ENCODE results near the gene SIN3B.

The SIN3B gene

GRCh38 chr19:16853066-16853465 lies 23.9 kb downstream of the SIN3B start:
- no peak overlapping the region for H3K4me3 ChIP-seq (ENCODE audit: low read depth in 1 of 2, low read length in 2 of 2)
- peaks cover 59% of the 10 kb centered on the region for H3K36me3 ChIP-seq (ENCODE audit: insufficient read depth, low read length)
- H3K9me3 ChIP-seq (ENCODE audit: low read length), result no peaks in the 10 kb centered on the region
- no peaks in the 10 kb centered on the region for H3K4me1 ChIP-seq (ENCODE audit: insufficient read depth, low read length)
- H3K27ac ChIP-seq (ENCODE audit: low read depth, low read length), result no peak overlapping the region
- H3K9ac ChIP-seq (ENCODE audit: low read length), result no peak overlapping the region
- H3K27me3 ChIP-seq (ENCODE audit: control insufficient read depth in 1 of 2, insufficient read depth in 2 of 2, low read length in 2 of 2), result no peaks in the 10 kb centered on the region

- Histone ChIP-seq H3K4me1 (ENCODE audit: insufficient read depth, low read length) (no peaks in the 10 kb centered on the region), H3K36me3 (ENCODE audit: insufficient read depth, low read length) (peaks cover 53% of the 10 kb centered on the region), H3K9ac (ENCODE audit: low read length) (no peak overlapping the region), H3K9me3 (ENCODE audit: low read length) (no peaks in the 10 kb centered on the region), H3K4me3 (ENCODE audit: low read depth in 1 of 2, low read length in 2 of 2) (no peak overlapping the region), H3K27ac (ENCODE audit: low read depth, low read length) (no peak overlapping the region), H3K27me3 (ENCODE audit: control insufficient read depth in 1 of 2, insufficient read depth in 2 of 2, low read length in 2 of 2) (no peaks in the 10 kb centered on the region)
These were observed 26.9 kb downstream of the SIN3B start for GRCh38 chr19:16856091-16856490.

- Histone ChIP-seq H3K4me3 (ENCODE audit: low read depth in 1 of 2, low read length in 2 of 2) (no peak overlapping the region), H3K27me3 (ENCODE audit: control insufficient read depth in 1 of 2, insufficient read depth in 2 of 2, low read length in 2 of 2) (no peaks in the 10 kb centered on the region), H3K27ac (ENCODE audit: low read depth, low read length) (no peak overlapping the region), H3K9me3 (ENCODE audit: low read length) (no peaks in the 10 kb centered on the region), H3K4me1 (ENCODE audit: insufficient read depth, low read length) (no peaks in the 10 kb centered on the region), H3K9ac (ENCODE audit: low read length) (no peak overlapping the region), H3K36me3 (ENCODE audit: insufficient read depth, low read length) (peaks cover 44% of the 10 kb centered on the region)
These were observed 30.4 kb downstream of the SIN3B start for GRCh38 chr19:16859626-16860025.

GRCh38 chr19:16860118-16860517 lies 30.9 kb downstream of the SIN3B start:
- H3K4me1 ChIP-seq (ENCODE audit: insufficient read depth, low read length), result no peaks in the 10 kb centered on the region
- H3K9ac ChIP-seq (ENCODE audit: low read length), result no peak overlapping the region
- H3K27me3 ChIP-seq (ENCODE audit: control insufficient read depth in 1 of 2, insufficient read depth in 2 of 2, low read length in 2 of 2), result no peaks in the 10 kb centered on the region
- H3K36me3 ChIP-seq (ENCODE audit: insufficient read depth, low read length), result peaks cover 39% of the 10 kb centered on the region
- H3K4me3 ChIP-seq (ENCODE audit: low read depth in 1 of 2, low read length in 2 of 2), result no peak overlapping the region
- no peaks in the 10 kb centered on the region for H3K9me3 ChIP-seq (ENCODE audit: low read length)
- no peak overlapping the region for H3K27ac ChIP-seq (ENCODE audit: low read depth, low read length)

GRCh38 chr19:16861011-16861410 lies 31.8 kb downstream of the SIN3B start:
- H3K36me3 ChIP-seq (ENCODE audit: insufficient read depth, low read length), result peaks cover 43% of the 10 kb centered on the region
- no peaks in the 10 kb centered on the region for H3K9me3 ChIP-seq (ENCODE audit: low read length)
- H3K9ac ChIP-seq (ENCODE audit: low read length), result no peak overlapping the region
- H3K27ac ChIP-seq (ENCODE audit: low read depth, low read length), result no peak overlapping the region
- no peak overlapping the region for H3K4me3 ChIP-seq (ENCODE audit: low read depth in 1 of 2, low read length in 2 of 2)
- no peaks in the 10 kb centered on the region for H3K27me3 ChIP-seq (ENCODE audit: control insufficient read depth in 1 of 2, insufficient read depth in 2 of 2, low read length in 2 of 2)
- H3K4me1 ChIP-seq (ENCODE audit: insufficient read depth, low read length), result no peaks in the 10 kb centered on the region

- Histone ChIP-seq H3K27me3 (ENCODE audit: control insufficient read depth in 1 of 2, insufficient read depth in 2 of 2, low read length in 2 of 2) (no peaks in the 10 kb centered on the region), H3K9me3 (ENCODE audit: low read length) (no peaks in the 10 kb centered on the region), H3K27ac (ENCODE audit: low read depth, low read length) (no peak overlapping the region), H3K9ac (ENCODE audit: low read length) (no peak overlapping the region), H3K4me1 (ENCODE audit: insufficient read depth, low read length) (no peaks in the 10 kb centered on the region), H3K36me3 (ENCODE audit: insufficient read depth, low read length) (peaks cover 51% of the 10 kb centered on the region), H3K4me3 (ENCODE audit: low read depth in 1 of 2, low read length in 2 of 2) (no peak overlapping the region)
These were observed 32.6 kb downstream of the SIN3B start for GRCh38 chr19:16861834-16862233.

- no peak overlapping the region for H3K9ac ChIP-seq (ENCODE audit: low read length)
- H3K4me3 ChIP-seq (ENCODE audit: low read depth in 1 of 2, low read length in 2 of 2), result no peak overlapping the region
- H3K27ac ChIP-seq (ENCODE audit: low read depth, low read length), result no peak overlapping the region
- H3K4me1 ChIP-seq (ENCODE audit: insufficient read depth, low read length), result no peaks in the 10 kb centered on the region
- no peaks in the 10 kb centered on the region for H3K9me3 ChIP-seq (ENCODE audit: low read length)
- H3K36me3 ChIP-seq (ENCODE audit: insufficient read depth, low read length), result peaks cover 61% of the 10 kb centered on the region
- H3K27me3 ChIP-seq (ENCODE audit: control insufficient read depth in 1 of 2, insufficient read depth in 2 of 2, low read length in 2 of 2), result no peaks in the 10 kb centered on the region
These were observed 33.7 kb downstream of the SIN3B start for GRCh38 chr19:16862826-16863415.

- Histone ChIP-seq H3K4me3 (ENCODE audit: low read depth in 1 of 2, low read length in 2 of 2) (no peak overlapping the region), H3K4me1 (ENCODE audit: insufficient read depth, low read length) (no peaks in the 10 kb centered on the region), H3K27ac (ENCODE audit: low read depth, low read length) (no peak overlapping the region), H3K36me3 (ENCODE audit: insufficient read depth, low read length) (peaks cover 68% of the 10 kb centered on the region), H3K9ac (ENCODE audit: low read length) (no peak overlapping the region), H3K9me3 (ENCODE audit: low read length) (no peaks in the 10 kb centered on the region), H3K27me3 (ENCODE audit: control insufficient read depth in 1 of 2, insufficient read depth in 2 of 2, low read length in 2 of 2) (no peaks in the 10 kb centered on the region)
These were observed 38.0 kb downstream of the SIN3B start for GRCh38 chr19:16867211-16867610.

- Histone ChIP-seq H3K27ac (ENCODE audit: low read depth, low read length) (no peak overlapping the region), H3K36me3 (ENCODE audit: insufficient read depth, low read length) (peaks cover 68% of the 10 kb centered on the region), H3K9me3 (ENCODE audit: low read length) (no peaks in the 10 kb centered on the region), H3K4me3 (ENCODE audit: low read depth in 1 of 2, low read length in 2 of 2) (no peak overlapping the region), H3K4me1 (ENCODE audit: insufficient read depth, low read length) (no peaks in the 10 kb centered on the region), H3K9ac (ENCODE audit: low read length) (no peak overlapping the region), H3K27me3 (ENCODE audit: control insufficient read depth in 1 of 2, insufficient read depth in 2 of 2, low read length in 2 of 2) (no peaks in the 10 kb centered on the region)
These were observed 39.4 kb downstream of the SIN3B start for GRCh38 chr19:16868423-16869130.

GRCh38 chr19:16869331-16869972 lies 40.3 kb downstream of the SIN3B start:
- Histone ChIP-seq H3K27ac (ENCODE audit: low read depth, low read length) (no peak overlapping the region), H3K9me3 (ENCODE audit: low read length) (no peaks in the 10 kb centered on the region), H3K4me1 (ENCODE audit: insufficient read depth, low read length) (no peaks in the 10 kb centered on the region), H3K9ac (ENCODE audit: low read length) (no peak overlapping the region), H3K36me3 (ENCODE audit: insufficient read depth, low read length) (peaks cover 69% of the 10 kb centered on the region), H3K27me3 (ENCODE audit: control insufficient read depth in 1 of 2, insufficient read depth in 2 of 2, low read length in 2 of 2) (no peaks in the 10 kb centered on the region), H3K4me3 (ENCODE audit: low read depth in 1 of 2, low read length in 2 of 2) (no peak overlapping the region)

GRCh38 chr19:16871871-16872270 lies 42.7 kb downstream of the SIN3B start:
- H3K4me1 ChIP-seq (ENCODE audit: insufficient read depth, low read length), result no peaks in the 10 kb centered on the region
- H3K27ac ChIP-seq (ENCODE audit: low read depth, low read length), result no peak overlapping the region
- H3K9me3 ChIP-seq (ENCODE audit: low read length), result no peaks in the 10 kb centered on the region
- peaks cover 60% of the 10 kb centered on the region for H3K36me3 ChIP-seq (ENCODE audit: insufficient read depth, low read length)
- H3K4me3 ChIP-seq (ENCODE audit: low read depth in 1 of 2, low read length in 2 of 2), result no peak overlapping the region
- no peak overlapping the region for H3K9ac ChIP-seq (ENCODE audit: low read length)
- no peaks in the 10 kb centered on the region for H3K27me3 ChIP-seq (ENCODE audit: control insufficient read depth in 1 of 2, insufficient read depth in 2 of 2, low read length in 2 of 2)
